Ureter (tissue), 1 donor: ENCODE data around the gene INF2. TPM values are rescaled to one million over a fixed set of nuclear protein-coding genes. Genes with fewer than 3 reads are reported as not detected.
"Not testable (repeated sequence)": the region's sequence is repeated elsewhere in the genome, so short reads cannot be mapped to it uniquely, and the experiment has no call there.

Experiments
- DNase-seq: peaks from one replicate; pipeline ENCODE4 v3.0.0-alpha.2; 2020; ENCODE audit warnings: low spot score
- total RNA-seq: library from RNA; stranded (reverse); gene quantifications from one replicate; pipeline ENCODE4 v1.2.4, GENCODE V29; 2023
- donor health status: DM: yes; HTN: yes; CAD: no.

INF2 gene
- total RNA-seq = 81.6 TPM

DNA sequence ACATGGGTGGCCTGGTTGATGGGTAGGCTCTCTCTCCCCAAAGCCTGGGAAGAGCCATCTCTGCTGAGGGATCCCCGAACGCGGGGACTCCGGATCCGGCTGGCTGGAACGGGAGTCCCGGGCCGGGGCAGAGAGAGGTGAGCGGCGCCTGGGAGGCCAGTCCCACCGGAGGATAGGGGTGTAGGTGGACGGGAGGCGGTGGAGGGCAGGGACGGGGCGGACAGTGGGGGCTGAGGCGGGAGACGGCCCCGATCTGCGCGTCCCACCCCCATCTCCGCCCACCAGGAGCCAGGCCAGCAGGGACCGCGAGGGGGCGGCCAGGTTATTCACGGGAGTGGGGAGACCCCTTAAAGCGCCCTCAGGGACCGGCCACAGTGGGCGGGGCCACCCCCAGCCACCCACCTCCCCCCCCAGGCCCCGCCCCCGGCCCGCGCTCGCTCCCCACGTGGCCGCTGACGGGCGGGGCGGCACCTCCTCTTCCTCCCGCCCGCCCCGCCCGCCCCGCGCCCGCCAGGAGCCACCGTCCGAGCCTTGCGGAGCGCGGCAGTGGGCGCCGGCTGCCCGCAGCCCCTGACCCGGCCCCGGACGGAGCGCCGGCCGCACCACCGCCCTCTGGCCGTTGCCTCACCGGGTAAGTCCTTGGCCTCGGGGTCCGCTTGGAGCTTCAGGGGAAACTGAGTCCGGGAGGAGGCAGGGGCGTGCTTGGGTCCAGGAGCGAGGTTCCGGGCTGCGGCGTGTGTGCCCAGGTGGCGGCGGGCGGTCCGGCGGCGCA is at the start of gene INF2:
TSS of gene INF2 (plus strand) at position 510 of the 772 bp plus-strand sequence. CDS start 11,748 bp downstream, outside the sequence.
- DNase-seq = no peak

DNA sequence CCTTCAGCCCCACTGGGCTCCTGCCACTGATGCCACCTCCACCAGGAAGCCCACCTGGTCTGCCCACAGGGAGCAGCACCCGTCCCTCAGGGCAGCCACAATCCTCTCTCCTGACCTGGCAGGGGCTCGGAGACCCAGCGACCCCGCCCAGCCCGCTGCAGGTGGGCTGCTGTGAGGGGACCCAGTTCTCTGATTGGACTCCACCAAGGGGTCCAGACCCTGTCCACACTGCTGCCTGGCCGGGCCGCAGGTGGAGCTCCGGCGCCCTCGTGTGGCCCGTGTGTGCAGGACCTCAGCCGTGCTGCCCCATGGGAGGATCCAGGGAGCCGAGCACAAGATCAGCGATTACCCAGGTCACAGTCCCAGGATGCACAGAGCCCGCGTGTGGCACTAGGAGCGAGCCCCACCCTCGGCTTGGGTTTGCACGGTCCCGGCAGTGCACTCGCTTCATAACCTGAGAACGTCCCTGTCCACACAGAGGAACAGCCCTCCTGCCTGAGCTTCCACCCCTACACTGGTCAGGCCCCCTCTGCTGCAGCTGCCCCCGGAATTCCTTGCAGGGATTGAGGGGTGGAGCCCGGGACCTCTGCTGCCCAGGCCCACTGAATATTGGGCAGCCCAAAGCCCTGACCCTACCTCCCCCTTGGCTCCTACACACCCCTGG is 49.4 kb upstream of the INF2 start:
- DNase-seq = peak; percentile 64

DNA sequence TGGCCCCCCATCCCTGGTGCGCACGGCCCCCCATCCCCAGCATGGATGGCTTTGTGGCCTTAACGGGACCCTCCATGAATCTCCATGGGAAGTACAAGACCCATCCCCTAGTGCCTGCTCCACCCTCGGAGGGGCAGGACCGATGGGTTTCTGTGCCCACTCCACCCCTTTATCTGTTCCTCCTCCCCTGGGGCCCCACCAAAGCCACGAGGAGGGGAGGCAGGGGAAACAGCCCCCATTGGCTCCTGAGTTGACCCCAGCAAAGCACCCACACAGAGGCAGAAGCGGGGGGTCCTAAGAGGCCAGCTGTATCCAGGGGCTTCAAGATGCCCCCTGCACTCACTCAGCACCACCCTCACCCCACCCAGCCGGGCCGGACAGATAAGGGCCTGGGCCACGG is 48.7 kb upstream of the INF2 start:
- no peak for DNase-seq

DNA sequence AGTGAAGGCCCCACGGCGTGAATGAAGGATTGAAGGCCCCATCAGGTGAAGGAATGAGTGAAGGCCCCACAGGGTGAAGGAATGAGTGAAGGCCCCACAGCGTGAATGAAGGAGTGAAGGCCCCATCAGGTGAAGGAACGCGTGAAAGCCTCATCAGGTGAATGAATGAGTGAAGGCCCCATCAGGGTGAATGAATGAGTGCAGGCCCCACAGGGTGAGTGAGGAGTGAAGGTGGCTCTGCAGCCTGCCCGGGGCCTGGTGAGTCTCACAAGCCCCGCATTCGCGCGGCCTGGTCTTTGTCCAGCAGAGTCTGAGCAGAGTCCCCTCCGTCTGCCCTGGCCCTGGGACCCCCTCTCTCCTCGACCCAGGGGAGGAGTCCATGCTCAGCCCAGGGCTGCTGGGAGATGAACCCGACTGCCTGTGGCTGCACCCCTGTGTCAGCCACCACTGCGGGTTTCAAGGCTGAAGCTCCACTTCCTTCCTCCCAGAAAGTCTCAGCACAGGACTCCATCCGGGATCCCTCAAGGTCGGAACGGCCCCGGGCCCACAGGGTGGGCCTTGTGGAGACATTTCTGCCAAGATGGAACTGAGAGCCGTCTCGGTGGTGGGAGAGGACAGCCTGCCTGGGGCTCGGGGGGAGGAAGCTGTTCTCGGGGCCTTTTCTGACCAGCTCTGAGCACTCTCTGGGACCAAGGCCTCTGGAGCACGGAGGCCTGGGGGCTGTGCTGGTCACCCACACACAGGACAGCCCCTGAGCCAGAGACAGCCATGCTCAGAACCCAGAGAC is 47.5 kb upstream of the INF2 start:
- no peak for DNase-seq

DNA sequence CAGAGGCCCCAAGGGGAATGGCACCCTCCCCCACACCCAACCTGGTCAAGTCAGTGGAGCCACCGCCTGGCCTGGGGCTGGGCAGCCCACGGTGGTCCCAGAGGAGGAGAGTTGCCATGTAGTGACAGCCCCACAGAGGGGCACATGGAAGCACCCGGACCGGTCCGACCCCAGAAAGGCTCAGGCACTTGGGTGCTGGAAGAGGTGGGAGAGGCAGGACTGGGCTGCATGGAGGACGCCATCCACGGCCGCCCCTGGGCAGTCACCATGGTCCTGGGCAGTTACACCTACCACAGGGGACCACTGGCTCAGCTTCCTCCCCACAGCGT is 46.9 kb upstream of the INF2 start:
- DNase-seq = no peak

DNA sequence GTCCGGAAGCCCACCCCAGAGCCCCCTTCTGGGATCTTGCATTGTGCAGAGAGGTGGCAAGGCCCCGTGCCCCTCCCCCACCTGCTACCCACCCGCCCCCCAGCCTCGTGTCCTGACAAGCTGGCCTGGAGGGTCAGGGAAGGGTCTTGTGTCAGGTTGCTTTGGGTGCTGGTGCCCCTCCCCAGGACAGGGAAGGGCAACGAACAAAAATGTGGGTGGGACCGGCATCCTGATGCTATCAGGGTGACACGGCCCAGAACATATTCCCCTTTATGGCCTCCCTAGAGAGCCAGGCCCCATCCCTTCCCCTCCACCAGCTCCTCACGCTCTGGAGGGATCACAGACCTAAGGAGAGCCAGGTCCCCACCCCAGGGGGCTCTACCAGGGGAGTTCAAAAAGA is 46.1 kb upstream of the INF2 start:
- no peak for DNase-seq

DNA sequence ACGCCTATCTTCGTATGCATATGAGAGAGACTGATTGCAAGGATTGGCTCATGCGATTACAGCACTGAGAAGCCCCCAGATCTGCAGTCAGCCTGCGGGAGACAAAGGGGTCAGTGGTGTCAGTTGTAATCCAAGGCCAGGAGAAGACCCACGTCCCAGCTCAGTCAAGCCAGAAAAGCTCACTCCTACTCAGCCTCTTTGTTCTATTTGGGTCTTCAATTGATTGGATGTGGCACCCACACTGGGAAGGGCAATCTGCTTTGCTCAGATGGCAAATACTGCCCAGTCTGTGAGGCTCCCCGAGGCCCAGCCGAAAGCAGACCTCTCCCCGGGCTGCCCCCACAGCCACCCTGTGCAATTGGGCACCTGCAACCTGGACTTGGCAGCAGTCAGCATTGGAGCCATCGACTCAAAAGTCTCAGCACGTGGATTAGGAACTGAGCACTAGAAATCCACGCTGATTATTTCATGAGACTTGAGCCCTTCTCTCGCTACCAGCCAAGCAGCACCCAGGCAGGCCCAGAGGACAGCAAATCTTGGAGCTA is 45.3 kb upstream of the INF2 start:
- DNase-seq = no peak

DNA sequence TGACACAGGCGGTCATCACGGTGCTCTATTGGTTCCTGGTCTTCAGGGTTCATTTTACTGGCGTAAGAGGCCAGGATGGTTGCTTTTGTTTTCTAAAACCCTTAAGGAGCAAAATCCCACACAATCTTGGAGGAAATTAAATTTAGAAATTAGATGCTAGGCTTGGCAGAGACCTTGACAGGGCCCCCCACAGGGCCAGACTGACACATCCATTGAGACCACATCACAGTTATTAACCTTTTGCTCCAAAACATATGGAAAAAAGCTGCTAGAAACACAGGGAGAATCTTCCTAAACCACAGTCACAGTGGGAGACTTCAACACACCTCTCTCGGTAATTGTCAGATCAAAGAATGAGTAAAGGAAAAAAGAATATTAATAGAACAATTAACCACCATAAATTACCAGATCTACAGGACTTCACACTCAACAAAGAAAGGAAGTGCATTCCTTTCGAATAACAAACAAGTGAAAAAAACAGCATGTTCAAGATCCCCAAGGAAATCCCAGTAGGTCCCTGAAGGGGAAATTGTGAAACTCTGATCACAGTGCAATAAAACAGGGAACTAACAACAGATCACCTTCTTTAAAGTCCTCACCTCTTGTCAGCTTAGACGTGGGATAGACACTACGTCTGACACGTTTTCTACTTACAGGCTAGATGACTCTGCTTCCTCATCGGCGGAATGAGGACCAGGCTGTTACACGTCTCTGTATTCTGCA is 44.6 kb upstream of the INF2 start:
- no peak for DNase-seq

DNA sequence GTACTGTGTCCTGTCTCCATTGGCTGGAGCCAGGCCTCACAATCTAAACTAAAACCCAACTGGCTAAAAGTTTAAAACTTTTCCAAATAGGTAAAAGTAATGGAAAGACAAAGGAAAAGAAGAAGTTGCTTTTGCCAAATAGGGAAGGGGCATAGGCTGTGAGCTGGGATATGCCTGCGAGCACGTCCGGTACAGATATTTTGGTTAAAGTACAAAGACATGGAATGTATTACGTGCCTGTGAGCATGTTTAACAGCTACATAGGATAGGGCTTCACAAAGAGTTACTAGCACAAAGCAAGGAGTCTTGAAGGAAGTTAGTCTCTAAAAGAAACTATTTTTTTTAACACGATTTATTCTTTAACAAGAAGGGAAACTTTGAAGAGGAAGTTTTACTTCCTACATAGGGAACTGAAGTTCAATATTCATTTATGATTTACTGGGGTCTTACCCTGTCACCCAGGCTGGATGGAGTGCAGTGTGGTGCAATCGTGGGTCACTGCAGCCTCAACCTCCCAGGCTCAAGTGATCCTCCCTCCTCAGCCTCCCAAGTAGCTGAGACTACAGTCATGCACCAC is 41.9 kb upstream of the INF2 start:
- DNase-seq = no peak

DNA sequence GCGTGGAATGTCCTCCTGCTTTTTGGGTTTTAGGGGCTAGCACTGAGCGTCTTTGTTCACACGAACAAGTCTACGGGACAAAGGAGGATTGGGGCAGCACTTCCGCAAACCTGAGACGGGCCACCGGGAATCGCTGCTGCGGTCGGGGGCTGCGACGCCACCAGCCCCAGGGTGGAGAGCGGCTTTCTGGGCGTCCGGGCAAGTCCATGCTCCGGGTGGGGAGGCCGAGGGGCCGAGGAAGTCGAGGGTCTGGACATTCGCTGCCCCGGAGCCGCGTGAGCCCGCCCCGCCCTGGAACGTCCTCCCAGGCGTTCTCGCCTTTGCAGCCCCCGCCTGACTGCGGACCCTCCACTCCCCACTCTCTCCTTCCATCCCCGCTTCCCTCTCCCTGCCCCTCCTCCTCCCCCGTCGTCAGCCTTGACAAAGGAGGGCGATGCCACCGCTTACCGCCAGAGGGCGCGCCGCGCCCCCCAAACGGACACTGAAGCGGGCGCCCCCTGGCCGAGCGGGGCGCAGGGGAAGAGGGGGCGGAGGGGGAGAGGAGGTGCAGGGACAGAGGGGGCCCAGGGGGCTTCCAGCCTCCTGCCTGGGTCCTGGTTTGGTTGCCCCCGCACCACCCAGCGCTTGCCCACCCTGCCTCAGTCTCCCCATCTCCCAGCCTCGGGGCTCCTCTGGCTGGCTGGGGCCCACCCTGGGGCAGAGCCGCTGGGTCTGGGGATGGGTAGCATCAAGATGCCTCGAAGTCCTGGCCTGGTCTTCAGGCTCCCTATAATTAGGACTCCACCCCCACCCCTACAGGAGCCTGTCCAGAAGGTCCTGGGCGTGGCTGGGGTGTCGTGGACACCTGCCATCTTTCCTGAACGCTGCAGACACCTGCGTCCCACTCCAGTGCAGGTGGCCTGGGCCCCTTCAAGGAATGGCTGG is 39.1 kb upstream of the INF2 start:
- DNase-seq = peak; percentile 65

DNA sequence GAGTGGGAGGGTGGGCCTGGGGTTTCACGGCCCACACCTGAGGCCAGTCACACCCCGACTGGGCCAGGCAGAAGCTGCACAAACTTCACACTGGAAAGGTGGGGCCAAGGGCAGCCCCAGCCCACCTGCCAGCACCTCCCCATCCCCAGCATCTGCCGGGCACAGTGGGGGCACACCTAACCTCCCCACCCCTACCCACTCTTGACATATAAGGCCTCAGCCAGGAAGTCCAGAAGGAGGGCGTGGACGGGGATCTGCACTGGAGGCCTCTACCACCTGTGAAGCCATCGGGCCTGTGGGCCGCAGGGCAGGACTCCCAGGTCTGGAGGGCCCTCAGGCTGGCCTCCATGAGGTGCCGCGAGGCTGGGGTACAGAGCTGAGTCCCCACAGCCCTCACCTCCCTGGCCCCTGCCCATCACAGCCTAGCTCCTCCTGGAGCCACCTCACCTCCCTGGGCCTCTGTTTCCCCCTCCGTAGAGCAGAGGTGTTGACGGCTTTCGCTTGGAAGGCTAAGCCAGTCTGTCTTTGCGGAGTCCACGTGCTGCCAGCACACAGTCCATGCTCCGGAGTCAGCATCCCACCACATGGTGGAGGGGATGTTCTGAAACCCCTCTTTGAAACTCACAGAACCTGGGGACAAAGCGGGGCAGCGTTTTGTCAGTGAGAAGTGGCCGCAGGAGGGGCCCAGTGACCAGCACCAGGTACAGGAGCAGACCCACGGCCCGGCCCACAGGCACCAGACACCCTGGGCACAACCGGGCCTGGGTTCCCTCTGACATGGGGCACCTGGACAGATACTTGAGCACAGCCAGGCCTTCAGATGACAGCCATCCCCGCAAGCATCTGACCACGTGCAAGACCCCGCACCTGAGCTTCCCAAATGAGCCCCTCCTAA is 38.2 kb upstream of the INF2 start:
- no peak for DNase-seq

DNA sequence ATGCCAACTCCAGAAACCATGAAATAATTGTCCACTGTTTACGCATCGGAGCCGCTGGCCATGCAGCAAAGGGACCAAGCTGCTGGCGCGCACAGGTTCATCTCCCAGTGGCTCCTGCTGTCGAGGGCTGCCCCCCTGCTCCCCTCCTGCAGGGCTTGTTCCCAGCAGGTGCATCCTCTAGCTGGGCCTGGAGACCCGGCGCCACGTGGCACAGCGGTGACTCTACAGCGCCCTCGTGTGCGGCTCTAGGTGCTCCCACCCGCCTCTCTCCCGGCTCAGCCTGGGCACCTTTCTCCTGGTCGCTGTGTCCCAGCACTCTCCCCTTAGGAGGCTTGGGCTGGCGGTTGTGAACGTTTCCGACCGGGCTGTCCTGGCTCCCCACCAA is 37.5 kb upstream of the INF2 start:
- DNase-seq = no peak

DNA sequence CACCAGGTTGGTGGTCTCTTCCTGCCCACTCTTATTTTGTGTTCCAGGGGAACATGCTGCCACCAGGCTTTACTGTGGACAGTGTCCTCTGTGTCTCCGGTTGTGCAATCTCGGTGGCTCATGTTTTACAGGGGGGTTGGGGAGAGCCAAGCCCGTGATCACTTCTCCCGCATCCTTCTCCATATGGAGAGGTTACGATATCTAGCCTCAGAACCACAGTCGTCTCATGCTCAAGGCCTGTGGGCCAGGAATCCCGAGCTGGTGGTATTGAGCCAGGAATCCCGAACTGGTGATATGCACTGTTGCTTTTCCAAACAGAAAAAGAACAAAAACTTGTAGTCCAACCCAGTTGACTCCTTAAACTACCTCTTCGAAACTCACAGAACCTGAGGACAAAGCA is 37.0 kb upstream of the INF2 start:
- no peak for DNase-seq

DNA sequence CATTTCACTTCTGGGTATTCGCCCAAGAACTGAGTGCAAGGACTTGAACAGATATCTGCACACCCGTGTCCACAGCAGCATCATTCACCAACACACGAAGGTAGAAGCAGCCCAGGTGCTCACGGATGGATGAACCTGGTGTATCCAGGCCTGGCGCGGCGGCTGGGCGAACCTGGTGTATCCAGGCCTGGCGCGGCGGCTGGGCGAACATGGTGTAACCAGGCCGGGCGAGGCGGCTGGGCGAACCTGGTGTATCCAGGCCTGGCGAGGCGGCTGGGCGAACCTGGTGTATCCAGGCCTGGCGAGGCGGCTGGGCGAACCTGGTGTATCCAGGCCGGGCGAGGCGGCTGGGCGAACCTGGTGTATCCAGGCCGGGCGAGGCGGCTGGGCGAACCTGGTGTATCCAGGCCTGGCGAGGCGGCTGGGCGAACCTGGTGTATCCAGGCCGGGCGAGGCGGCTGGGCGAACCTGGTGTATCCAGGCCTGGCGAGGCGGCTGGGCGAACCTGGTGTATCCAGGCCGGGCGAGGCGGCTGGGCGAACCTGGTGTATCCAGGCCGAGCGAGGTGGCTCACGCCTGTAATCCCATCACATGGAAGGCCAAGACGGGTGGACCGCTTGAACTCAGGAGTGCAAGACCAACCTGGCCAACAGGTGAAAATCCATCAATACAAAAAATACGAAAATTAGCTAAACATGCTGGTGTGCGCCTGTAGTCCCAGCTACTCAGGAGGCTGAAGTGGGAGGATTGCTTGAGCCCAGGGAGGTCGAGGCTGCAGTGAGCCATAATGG is 36.1 kb upstream of the INF2 start:
- not testable (repeated sequence) for DNase-seq

DNA sequence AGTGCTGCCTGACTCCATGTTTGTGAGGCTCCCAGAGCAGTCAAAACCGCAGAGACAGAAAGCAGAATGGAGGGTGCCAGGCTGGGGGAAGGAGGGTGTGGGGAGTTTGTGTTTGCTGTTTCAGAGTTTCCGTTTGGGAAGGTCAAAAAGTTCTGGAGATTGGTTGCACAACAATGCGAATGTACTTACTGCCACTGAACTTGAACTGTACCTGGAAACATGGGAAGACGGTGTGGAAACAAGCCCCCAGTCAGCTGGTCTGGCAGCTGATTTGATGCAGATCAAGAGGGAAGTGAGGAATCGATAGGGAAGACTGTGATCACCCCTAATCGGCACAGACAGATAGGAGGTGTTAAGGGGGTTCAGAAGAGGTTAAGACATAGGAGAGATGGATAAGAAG is 35.3 kb upstream of the INF2 start:
- DNase-seq = no peak

DNA sequence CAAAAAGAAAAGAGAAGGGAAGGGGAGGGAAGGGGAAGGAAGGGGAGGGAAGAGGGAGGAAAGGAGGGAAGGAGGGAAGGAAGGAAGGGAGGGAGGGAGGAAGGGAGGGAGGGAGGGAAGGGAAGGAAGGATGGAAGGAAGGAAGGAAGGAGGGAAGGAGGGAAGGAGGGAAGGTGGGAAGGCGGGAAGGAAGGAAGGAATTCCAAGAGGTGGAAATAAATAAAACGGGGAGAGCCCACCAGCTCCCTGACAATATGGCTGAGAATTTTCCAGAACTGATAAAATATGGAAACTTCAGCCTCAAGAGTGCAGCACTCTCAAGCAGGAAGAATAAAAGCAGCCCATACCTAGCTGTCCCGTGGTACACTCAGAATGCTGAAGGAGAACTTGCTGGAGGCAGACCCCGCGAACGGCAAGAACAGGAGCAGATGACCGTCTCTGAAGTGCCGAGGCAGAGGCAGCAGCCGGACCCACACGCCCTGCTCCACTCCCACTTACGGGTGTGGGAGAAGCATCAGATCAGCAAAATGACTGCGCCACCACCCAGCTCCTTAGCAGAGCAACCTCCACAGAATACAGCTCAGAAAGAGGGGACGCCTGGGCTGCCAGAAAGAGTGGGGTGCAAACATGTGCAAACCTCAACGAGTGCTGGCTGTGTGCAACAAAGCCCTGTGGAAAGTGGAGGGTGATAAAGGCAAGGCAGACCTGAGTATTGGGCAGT is 34.1 kb upstream of the INF2 start:
- no peak for DNase-seq

DNA sequence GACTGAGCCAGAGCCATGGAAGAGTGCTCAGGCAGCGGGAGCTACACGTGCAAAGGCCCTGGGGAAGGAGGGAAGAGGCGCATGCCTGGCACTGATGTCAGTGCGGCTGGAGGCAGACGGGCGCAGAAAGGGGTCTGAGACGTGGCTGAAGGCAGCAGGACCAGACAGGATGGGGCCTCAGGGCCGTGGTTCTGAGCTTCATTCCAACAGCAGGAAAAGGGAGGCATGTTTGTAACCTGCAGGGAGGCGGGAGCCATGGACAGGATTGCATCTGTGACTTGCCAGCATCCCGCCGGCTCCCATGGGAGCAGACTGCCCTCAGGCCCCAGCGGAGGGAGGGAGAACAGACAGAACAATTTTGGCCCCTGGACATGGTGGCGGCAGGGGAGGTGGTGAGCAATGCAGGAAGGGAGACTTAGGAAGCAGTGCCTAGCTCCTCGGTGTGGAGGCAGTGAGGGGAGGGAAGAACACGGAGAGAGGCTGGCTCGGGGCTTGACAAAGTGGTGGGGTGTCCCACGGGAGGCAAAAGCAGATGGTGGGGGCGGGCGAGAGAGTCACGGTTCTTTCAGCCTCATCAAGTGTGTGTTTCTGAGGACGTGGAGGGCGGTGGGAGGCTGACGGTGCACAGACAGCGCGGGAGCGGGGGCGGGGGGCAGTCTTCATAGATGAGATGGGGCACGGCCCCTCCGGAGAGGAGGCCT is 33.3 kb upstream of the INF2 start:
- no peak for DNase-seq
